G401 (cell line): ENCODE results near the gene TMUB1. TPM values are rescaled to one million over a fixed set of nuclear protein-coding genes. Genes with fewer than 3 reads are reported as not detected.

Experiments used
- DNase-seq: peaks from one replicate; pipeline ENCODE4 v3.0.0-alpha.2; 2015; ENCODE audit warnings: low spot score
- in situ Hi-C: cut with HindIII; loops from 2 replicates; pipeline ENCODE4 v1.10.0; 2016; ENCODE audit warnings: low sequenced_read_pairs, mixed read lengths
- total RNA-seq: library from RNA; depleted of rRNA; stranded (reverse); fragments of >200 nt; shearing (Covaris generic); gene quantifications from 2 replicates; pipeline ENCODE4 v1.2.3, GENCODE V29; 2014

TMUB1 gene
- total RNA-seq, 1 experiment from 2014 or later = 94.3 TPM

DNA sequence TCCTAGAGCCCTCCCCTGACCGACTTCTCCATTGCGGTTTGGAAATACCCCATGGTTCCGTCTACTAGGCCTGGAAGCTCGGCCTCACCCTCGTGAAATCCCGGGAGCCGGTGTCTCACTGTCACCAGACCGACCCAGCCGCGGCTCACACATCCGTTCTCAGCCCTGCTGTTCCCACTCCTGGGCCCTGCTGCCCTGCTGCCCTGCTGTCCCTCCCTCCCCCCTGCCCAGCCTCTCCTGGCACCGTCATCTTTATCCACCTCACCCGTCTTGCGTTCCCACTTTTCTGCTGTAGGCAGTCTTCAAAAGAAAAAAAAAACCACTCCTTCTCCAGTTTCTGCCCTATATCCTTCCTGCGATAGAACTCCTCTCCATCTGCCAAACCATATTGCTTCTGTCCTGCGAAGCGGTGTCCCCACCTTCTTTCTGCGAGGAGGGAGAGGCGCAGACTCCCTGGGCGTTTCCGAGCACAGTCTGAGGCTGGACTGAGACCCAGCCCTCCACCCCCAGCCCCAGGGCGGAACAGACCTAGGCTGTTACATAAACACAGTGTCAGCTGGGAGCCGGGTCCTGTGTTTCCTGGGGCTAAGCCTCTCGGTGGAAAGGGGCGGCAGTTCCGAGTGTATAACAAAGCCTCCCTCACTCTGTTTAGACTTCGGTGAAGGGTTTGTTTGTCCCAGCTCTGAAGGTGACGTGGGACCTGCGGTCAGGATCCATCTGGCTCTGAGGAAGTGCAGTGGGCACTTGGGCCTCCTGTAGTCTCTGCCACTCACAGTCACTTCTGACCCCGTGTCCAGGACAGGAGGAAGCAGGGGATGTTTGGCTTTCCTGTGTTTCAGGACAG is 5.8 kb upstream of the TMUB1 start:
- in situ Hi-C loops = no loop called here
- peak; percentile 65 for DNase-seq

DNA sequence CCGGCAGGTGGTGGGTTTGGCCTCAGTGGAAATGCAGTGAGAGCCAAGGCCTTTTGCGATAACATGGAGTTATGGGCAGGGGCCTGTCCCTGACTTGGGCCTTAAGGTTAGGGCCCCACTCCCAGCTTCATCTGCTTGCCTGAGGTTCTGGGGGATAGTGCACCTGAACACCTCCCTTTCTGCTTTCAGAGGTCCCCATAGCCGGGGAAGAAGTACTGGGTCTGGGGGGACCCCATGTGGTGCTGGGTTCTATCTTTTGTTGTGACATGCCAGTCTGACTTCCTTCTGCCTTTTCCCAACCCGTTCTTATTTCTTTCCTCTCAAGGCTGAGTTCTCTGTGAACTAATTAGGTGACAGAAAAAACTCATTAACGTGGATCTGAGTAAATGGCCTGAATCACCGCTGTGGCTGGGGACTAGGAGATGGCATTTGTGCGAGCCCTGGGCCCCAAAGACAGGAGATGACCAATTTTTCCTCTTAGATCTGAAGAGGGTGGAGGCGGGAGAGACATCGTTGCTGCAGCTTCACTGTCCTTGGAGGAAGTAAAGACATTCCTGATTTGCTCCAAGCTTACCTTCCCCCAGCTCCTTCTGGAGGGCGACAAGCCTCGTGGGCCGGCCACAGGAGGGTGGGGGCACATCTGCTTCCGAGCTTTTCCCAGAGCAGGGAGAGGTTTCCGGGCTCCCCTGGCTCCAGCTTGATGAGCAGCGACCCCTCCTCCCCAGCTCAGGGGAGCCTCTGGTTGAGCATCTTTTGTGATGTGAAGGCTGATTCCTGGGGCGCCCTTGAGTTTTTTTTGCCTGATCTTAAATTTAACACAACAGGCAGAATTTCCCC is 4.9 kb upstream of the TMUB1 start:
- DNase-seq = no peak
- in situ Hi-C loops = no loop called here

DNA sequence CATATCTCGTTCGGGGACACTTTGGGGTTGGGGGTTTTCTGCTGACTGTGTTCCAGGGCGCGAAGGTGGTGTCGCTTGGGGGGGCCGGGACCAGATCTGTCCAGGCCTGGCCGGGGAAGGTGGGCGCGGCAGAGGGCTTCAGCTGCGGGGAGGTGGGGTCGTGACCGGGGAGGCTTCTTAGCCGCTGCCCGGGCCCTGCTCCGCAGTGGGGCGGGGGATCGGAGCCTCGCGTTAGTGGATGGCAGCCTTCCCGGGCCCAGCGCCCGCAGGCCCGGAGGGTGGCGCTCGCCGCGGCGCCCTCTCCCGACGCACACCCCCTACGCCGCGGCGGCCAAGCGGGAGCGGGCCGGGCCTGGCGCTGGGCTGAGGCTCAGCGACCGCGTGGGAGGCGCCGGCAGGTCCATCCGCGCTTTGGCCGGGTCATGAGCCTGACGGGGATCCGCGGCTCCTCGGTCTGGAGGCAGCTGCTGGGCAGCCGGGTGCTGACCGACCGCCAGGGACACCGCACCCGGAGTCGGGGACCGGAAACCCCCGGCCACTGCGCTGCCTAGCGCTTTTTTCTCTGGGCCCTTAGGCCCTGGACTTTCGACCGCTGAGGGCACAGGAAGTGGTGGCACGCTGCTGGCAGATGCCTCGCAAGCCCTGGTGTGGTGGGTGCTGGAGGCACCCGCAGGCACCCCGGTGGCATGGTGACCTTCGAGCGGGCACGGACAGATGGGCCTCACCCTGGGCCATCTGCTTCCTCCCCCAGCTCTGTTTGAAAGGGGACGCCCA is 4.1 kb upstream of the TMUB1 start:
- in situ Hi-C loops = no loop called here
- peak; percentile 45 for DNase-seq

DNA sequence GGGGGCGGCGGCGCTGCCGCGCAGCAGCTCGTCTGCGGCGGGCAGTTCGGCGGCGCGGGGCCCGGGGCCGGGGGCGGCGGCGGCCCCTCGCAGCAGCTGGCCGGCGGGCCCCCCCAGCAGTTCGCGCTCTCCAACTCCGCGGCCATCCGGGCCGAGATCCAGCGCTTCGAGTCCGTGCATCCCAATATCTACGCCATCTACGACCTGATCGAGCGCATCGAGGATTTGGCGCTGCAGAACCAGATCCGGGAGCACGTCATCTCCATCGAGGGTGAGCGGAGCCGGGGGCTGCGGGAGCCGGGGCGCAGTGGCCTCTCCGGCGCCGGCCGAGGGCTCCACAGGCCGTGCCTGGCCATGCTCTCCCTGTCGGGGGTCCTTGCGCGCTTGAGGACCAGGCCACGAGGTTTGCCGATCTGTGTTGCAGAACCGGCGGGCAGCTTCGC is 3.5 kb upstream of the TMUB1 start:
- in situ Hi-C loops = no loop called here
- DNase-seq = no peak

DNA sequence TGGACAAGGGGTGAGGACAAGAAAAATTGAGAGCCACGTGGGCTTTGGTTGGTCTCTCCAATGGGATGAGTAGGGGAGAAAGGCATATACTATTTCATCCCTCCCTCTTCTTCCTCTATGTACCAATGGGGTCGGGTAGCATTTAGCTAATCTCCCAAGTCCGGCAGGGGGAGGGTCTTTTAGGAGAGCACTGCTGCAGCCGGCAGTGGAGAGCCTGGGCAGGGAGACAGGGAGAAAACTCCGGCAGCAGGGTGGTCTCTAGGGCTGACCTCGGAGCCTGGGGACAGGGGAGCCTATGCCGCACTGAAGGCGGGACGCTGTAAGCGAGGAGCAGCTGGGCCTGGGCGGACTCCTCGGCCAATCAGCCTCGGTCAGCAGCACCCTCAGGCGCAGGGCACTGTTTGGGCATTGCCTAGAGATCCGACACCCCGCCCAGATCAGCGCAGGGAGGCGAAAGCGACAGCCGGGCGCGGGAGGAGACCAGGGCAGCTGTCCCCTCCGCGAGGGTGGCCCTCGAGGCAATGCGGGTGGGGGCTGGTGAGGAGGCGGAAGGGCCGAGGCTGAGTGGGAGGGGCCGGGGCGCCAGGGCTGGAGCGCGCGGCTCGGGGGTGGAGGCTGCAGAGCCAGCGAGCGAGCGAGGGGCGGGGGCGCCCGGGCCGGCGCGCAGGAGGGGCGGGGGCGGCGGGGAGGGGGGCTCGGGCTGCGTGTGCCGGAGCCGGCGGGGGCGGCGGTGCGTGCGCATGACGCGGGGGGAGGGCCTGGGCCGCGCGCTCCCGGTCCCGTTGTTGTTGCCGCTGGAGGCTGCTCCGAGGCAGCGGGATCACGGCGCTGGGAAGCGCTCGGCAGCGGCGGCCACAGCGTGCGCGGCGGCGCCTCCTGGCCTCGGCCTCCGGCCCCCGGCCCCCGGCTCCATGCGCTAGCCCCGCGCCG is 2.7 kb upstream of the TMUB1 start, which contains the start of gene AGAP3:
Gene AGAP3 (plus strand): TSS at position 785 of the 930 bp plus-strand sequence. CDS start 267 bp downstream, outside the sequence.
- in situ Hi-C loops = no loop called here
- DNase-seq = peak; percentile 80

DNA sequence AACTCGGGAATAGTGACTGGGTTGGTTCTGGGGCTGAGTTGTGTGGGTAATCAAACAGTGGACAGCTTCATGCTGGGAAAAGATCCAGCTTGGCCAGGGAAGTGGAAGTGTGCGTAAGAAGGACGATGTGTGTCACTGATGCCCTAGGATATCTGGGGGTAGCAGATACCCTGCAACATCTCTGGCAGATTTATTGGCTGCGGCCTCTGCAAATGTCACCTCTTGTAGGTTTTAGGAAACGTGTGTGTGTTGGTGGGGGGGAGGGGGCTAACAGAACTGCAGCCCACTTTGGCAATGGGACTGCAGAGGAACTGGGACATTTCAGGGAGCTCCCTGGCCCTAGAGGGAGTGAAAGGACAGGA is 2.0 kb upstream of the TMUB1 start:
- no peak for DNase-seq
- in situ Hi-C loops = no loop called here

DNA sequence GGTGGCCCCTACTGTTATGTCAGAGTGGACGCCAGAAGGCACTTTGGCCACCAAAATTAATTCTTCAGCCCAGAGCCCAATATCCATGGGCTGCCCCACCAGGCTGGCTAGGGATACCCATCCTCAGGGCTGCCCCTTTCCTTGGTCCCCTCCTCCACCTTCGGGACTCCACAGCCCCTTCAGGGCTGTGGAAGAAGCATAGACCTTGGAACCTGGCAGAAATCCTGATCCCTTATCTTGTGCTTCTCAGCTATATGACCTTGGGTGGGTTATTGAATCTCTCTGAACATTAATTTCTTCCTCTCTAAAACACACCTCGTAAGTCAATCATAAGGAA is 499 bp upstream of the TMUB1 start:
- no peak for DNase-seq
- in situ Hi-C loops = no loop called here

DNA sequence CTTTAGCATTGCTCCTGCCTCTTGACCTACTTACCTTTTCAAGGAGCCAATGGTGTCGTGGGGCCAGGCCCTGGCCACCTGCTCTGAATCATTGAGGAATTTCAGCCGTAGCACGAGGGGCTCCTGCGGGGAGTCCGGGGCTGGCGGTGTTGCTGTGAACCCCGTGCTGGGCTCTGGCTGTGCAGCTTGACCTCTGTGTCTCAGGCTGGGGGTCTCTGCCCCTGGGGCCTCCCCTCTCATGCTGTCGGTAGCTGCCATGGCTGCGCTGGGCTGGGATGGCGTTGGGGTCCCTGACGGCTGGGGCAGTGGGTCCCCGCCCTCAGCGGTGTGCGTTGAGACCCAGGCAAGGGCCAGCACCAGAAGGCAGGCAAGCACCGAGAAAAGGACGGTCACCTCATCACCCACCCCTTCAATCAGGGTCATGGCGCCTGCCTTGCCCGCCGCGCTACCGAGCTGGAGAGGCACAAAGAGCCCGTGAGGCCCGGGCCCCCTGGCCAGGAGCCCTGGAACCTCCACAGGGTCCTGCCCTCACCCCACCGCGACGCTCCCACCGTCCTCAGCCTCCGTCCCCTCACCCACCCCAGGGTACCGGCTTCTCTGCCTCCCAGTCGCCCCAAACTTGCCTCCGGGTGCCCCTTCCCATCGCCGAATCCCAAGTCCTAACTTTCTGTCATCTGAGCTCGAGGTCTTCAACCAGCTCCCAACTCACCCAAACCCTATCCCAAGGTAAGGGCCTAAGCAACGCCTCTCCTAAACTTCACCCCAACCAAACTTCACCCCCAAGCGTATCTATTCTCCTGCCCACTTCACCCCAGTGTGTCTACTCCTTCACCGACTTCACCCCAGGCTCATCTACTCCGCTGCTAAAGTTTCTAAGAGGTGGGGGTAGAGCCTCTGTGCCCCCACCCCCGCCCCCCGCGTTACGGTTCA is 887 bp downstream of the TMUB1 start:
- DNase-seq = no peak
- in situ Hi-C loops = no loop called here

DNA sequence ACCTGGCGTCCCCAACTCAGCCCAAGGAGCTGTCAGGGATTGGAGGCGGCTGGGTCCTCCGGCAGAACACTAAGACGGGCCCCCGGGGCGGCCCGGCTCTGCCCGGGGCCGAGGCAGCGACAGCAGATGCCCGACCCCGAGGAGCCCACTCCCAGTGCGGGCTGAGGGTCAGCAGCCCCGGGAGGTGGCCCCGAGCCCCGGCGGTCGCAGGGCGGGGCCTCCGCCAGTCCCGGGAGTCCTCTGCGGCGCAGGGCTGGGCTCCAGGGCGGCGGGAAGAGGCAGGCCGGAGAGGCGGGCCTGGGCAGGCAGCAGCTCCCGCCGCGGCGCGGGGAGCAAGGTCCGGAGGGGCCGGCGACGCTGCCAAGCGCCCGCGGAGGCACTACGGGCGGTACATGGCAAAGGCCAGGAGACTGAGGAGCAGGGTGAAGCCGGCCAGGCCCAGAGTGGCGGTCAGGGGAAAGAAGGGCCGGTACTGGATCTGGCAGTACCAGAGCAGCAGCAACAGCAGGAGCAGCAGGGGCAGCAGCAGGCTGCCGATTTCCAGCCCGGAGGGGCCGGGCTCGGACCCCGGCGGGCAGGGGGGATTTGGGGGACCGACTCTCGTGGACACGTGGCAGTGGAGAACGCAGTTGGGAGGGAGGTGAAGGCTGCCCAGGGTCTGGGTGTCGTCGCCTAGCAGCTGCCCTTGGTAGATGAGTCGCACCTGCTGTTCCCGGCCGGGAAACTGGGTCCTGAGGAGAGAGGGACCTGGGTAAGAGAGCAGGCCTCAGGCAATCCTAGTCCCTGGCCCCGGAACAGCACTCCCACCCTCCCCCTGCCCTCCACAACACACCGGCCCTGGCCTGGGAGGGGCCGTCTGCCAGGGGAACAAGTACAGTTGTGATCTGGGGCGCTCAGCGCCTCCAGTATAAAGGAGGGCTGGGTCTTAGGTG is 1.9 kb downstream of the TMUB1 start:
- in situ Hi-C loops = no loop called here
- DNase-seq = no peak

DNA sequence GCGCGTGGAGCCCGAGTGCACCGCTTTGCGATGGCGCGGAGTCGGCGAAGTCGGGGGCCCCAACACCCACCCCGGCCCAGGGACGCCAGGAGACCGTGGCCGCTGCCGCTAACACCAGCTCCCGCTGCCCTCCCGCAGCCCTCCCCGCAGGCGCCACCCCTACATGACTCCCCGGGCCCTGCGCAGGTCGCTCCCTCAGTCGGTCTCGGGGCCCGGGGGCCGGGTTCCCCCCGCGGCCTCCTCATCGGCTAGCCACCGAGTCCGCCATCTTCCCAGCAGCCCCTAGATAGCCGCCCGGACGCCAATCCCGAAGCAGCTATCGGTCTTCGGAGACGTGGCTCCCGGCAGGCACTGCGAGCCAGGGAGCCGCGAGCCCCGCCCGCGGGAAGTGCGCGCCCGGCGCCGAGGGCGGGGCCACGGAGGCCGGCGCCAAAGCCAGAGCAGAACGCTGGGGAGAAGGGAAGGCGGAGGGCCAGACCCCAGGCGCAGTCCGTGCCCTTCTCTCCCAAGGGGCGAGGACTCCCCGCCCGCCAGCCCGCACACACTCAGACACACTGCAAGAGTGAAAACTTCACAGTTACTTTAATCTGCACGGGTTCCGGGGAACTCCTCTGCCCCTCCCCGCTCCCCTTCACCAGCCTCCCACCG is 2.6 kb downstream of the TMUB1 start, which contains the start of gene FASTK:
Gene FASTK (minus strand): TSS at position 288 of the 648 bp plus-strand sequence. CDS start 43 bp downstream, at position 245.
- in situ Hi-C loops = no loop called here
- peak; percentile 93 for DNase-seq

DNA sequence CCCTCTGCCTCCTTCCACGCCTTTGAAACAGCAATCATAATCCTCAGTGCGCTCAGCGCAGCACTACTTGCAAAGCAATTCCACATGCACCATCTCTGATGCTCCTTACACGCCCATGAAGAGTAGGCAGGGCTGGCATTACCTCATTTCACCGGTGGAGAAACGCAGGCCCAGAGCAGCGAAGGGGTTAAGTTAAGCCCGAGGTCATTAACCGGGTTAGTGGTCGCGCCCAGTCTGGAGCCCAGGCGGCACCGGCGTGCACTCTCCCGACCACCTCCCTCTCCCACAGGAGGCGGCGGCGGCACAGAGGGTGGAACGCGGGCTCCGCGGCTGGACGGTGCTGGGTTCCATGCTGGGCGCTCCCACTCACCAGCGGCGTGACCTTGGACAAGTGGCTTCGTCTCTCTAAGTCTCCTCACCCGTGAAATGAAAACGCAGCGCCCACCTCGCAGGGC is 3.2 kb downstream of the TMUB1 start:
- in situ Hi-C loops = no loop called here
- DNase-seq = no peak

DNA sequence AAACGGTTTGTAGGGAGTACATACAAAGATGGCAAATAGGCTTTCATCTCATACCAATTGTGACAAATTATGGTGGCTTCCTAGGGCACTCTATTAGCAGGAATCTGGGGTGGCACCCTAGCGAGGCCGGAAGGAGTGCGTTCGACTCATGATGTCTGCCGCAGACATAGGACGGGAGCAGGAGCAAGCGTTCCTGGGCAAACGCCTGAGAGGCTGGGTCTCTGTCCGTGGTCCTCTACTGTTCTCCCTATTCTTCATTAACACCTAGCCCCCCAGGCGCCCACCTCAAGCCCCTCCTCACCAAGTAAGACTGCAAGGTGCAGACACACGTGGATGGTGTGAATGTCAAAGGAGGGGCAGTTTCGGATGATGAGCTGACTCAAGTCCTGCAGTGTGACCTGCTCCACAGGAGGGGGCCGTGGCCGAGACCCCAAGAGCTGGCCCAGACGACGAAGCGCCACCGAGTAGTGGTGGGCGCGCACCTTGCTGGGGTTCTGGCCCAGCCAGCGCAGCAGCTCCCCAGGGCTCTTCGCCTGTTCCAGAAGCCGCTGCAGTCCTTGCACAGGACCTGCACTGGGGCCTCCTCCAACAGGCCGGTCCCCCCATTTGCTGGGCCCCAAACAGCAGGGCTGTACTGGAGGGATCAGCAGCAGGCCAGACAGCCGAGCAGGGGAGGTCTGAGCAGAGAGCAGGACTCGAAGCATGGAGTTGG is 3.9 kb downstream of the TMUB1 start:
- DNase-seq = no peak
- in situ Hi-C loops = no loop called here

DNA sequence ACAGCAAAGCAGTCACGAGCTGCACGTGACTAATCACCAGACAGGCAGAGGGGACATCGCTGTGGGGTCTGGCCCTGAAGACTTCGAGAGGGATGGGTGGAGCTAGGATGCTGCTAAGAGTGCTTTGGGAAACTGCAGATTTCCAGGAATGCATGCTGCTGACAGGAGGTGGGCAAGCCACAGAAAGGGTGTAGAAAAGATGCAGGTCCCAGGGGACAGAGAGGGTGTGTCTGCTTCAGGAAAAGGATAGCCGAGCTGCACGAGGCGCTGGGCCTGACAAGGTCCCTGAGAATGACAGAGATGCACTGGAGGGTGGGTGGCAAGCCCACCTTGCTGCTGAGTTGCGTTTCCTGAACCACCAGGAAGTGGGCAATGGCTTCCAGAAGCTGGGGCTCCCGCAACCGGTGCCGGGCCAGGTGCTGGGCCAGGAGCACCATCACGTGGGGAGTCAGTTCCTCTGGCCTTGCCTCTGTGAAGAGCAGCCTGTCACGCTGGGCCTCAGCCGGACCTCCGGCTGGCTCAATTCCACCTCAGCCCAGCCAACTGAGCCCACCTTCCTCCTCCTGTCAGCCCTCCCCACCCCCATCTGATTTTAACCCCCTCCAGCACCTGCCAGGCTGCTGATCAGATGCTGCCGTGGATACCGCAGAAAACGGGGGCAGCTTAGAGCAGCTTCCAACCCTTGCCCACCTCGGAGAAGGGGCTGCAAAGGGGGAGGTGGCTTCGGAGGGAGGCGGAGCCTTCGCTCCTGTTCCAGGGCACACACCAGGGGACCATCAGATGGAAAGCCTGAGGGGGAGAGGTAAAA is 4.9 kb downstream of the TMUB1 start:
- peak; percentile 69 for DNase-seq
- in situ Hi-C loops = no loop called here

DNA sequence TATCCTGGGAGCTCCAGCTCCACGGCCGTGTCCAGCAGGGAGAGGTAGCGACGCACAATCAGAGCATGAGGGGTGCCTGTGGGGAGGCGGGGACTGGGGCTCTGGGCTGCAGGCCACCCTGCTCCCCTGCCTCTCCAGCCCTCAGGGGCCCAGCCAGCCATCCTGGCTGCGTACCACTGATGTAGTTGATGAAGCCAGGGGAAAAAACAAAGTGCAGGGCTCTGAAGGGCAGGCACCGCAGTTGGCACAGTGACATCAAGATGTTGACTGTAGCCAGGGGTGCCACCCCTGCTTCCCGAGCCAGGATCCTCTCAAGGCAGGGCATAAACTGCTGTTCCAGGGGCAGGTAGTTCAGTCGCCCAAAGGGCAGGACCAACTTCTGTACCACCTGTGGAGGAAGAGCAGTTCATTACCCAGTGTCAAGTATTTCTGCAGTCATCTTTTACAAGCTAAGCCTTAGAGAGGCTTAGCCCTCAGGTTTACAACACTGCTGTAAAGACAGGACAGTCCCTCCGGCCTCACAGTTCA is 5.5 kb downstream of the TMUB1 start:
- no peak for DNase-seq
- in situ Hi-C loops = no loop called here
